Fibroblast of the aortic adventitia (primary cell): ENCODE data around the gene TNXB. TPM values are rescaled to one million over a fixed set of nuclear protein-coding genes. Genes with fewer than 3 reads are reported as not detected.
"Not testable (repeated sequence)": the region's sequence is repeated elsewhere in the genome, so short reads cannot be mapped to it uniquely, and the experiment has no call there.

Experiments used
- DNase-seq: peaks from one replicate; pipeline ENCODE4 v3.0.0-alpha.2; 2010; ENCODE audit warnings: low read depth
- H3K4me3 ChIP-seq: 2 replicates; pipeline ENCODE4 v1.5.1; 2011; ENCODE audit warnings: low read depth, mild to moderate bottlenecking, control low read depth, low read length, moderate library complexity
- CTCF ChIP-seq: IDR thresholded peaks from 2 replicates; pipeline ENCODE4 v1.5.1; 2011; ENCODE audit warnings: mild to moderate bottlenecking, low read length, control low read depth, inconsistent platforms; ENCODE audit not compliant: insufficient read depth
- total RNA-seq: library from RNA; depleted of rRNA; stranded (reverse); fragments of >200 nt; gene quantifications from 2 replicates; pipeline ENCODE4 v1.2.3, GENCODE V29; 2012; ENCODE audit warnings: low replicate concordance

The TNXB gene
- total RNA-seq, 1 donor = 54.0 TPM

GRCh38 chr6:32069460-32069859, 39.7 kb downstream of the TNXB start:
- no peak for TF ChIP-seq CTCF
- DNase-seq = no peak
- no peak overlapping the region for H3K4me3 ChIP-seq

GRCh38 chr6:32068867-32069266, 40.3 kb downstream of the TNXB start:
- TF ChIP-seq CTCF = no peak
- no peak overlapping the region for H3K4me3 ChIP-seq
- DNase-seq = no peak

GRCh38 chr6:32068315-32068714, 40.8 kb downstream of the TNXB start:
- H3K4me3 ChIP-seq, DNase-seq: not testable (repeated sequence)

- not testable (repeated sequence) for DNase-seq, H3K4me3 ChIP-seq
Observed at GRCh38 chr6:32067521-32067920, 41.6 kb downstream of the TNXB start.

- DNase-seq = no peak
- H3K4me3 ChIP-seq = no peak overlapping the region
- no peak for TF ChIP-seq CTCF
Observed at GRCh38 chr6:32064706-32065105, 44.4 kb downstream of the TNXB start.

- DNase-seq = no peak
- H3K4me3 ChIP-seq = no peak overlapping the region
- no peak for TF ChIP-seq CTCF
Observed at GRCh38 chr6:32060966-32061655, 48.0 kb downstream of the TNXB start.

GRCh38 chr6:32058511-32058963, 50.6 kb downstream of the TNXB start:
- H3K4me3 ChIP-seq = no peak overlapping the region
- DNase-seq = peak; percentile 66
- no peak for TF ChIP-seq CTCF

- no peak for DNase-seq
- no peak for TF ChIP-seq CTCF
- H3K4me3 ChIP-seq = no peak overlapping the region
Observed at GRCh38 chr6:32057966-32058365, 51.2 kb downstream of the TNXB start.
